Upper lobe of right lung (tissue), 1 donor: ENCODE data around the gene PRDX4. TPM values are rescaled to one million over a fixed set of nuclear protein-coding genes. Genes with fewer than 3 reads are reported as not detected.

Experiments
- ATAC-seq: fragments of 200-7000 bp; cut with Tn5 transposase; one replicate; pipeline ENCODE4 v1.9.1; 2020; ENCODE audit warnings: mild to moderate bottlenecking, moderate library complexity
- DNase-seq: peaks from one replicate; pipeline ENCODE4 v3.0.0-alpha.2; 2020
- H3K27ac ChIP-seq: fragments of 200-600 bp; one replicate; pipeline ENCODE4 v1.8.0; 2022
- H3K27me3 ChIP-seq: fragments of 200-600 bp; one replicate; pipeline ENCODE4 v1.8.0; 2022; ENCODE audit warnings: mild to moderate bottlenecking
- H3K36me3 ChIP-seq: fragments of 200-600 bp; one replicate; pipeline ENCODE4 v1.8.0; 2022
- H3K4me1 ChIP-seq: fragments of 200-600 bp; one replicate; pipeline ENCODE4 v1.8.0; 2022
- H3K4me3 ChIP-seq: fragments of 200-600 bp; one replicate; pipeline ENCODE4 v1.8.0; 2022; ENCODE audit warnings: mild to moderate bottlenecking
- H3K9me3 ChIP-seq: fragments of 200-600 bp; one replicate; pipeline ENCODE4 v1.8.0; 2022
- CTCF ChIP-seq: fragments of 200-600 bp; IDR thresholded peaks from one replicate; pipeline ENCODE4 v1.8.0; 2022; ENCODE audit warnings: antibody characterized with exemption
- intact Hi-C: fragments of 100-400 bp; cut with DNase I; formaldehyde crosslinking; loops from one replicate; pipeline ENCODE4 v1.11.0; 2022
- total RNA-seq: library from RNA; stranded (reverse); fragmentation: NEBNext Ultra II Directional; extraction: Animal tissue kit (Norgen Biotek cat#: 25700); gene quantifications from one replicate; pipeline ENCODE4 v1.2.1, GENCODE V29; 2021
- donor health status: DM: no; HTN: yes; CAD: no; lungs with severe emphysema.

Gene PRDX4
- total RNA-seq, 1 donor from 2014 or later: 37.7 TPM

GRCh38 chrX:23631136-23631535, 36.2 kb upstream of the PRDX4 start:
- ATAC-seq (no peak), DNase-seq (no peak)
- Histone ChIP-seq H3K4me1 (no peaks in the 10 kb centered on the region), H3K4me3 (no peak overlapping the region), H3K27ac (no peak overlapping the region), H3K9me3 (no peaks in the 10 kb centered on the region), H3K27me3 (no peaks in the 10 kb centered on the region), H3K36me3 (no peaks in the 10 kb centered on the region)
- TF ChIP-seq CTCF: no peak
- intact Hi-C loops: no loop called here

- TF ChIP-seq CTCF: no peak
- Histone ChIP-seq H3K9me3 (no peaks in the 10 kb centered on the region), H3K4me3 (no peak overlapping the region), H3K27ac (no peak overlapping the region), H3K36me3 (no peaks in the 10 kb centered on the region), H3K4me1 (no peaks in the 10 kb centered on the region), H3K27me3 (no peaks in the 10 kb centered on the region)
- DNase-seq (no peak), ATAC-seq (no peak)
- intact Hi-C loops: no loop called here
Observed at GRCh38 chrX:23633834-23634580, 33.3 kb upstream of the PRDX4 start.

- Histone ChIP-seq H3K27ac (no peak overlapping the region), H3K9me3 (no peaks in the 10 kb centered on the region), H3K4me3 (no peak overlapping the region), H3K4me1 (no peaks in the 10 kb centered on the region), H3K27me3 (no peaks in the 10 kb centered on the region), H3K36me3 (no peaks in the 10 kb centered on the region)
- no peak for TF ChIP-seq CTCF
- ATAC-seq (no peak), DNase-seq (no peak)
- intact Hi-C loops: no loop called here
Observed at GRCh38 chrX:23637187-23637586, 30.1 kb upstream of the PRDX4 start.

GRCh38 chrX:23643020-23643419, 24.3 kb upstream of the PRDX4 start:
- Histone ChIP-seq H3K27ac (no peak overlapping the region), H3K4me3 (no peak overlapping the region), H3K27me3 (no peaks in the 10 kb centered on the region), H3K9me3 (no peaks in the 10 kb centered on the region), H3K4me1 (no peaks in the 10 kb centered on the region), H3K36me3 (no peaks in the 10 kb centered on the region)
- intact Hi-C loops: no loop called here
- no peak for DNase-seq
- TF ChIP-seq CTCF: no peak
- no peak for ATAC-seq

- Histone ChIP-seq H3K9me3 (no peaks in the 10 kb centered on the region), H3K27ac (no peak overlapping the region), H3K27me3 (no peaks in the 10 kb centered on the region), H3K4me3 (no peak overlapping the region), H3K4me1 (no peaks in the 10 kb centered on the region), H3K36me3 (no peaks in the 10 kb centered on the region)
- ATAC-seq (no peak), DNase-seq (no peak)
- intact Hi-C loops: no loop called here
- TF ChIP-seq CTCF: no peak
Observed at GRCh38 chrX:23644744-23645143, 22.5 kb upstream of the PRDX4 start.

- TF ChIP-seq CTCF: no peak
- Histone ChIP-seq H3K4me3 (no peak overlapping the region), H3K36me3 (no peaks in the 10 kb centered on the region), H3K9me3 (no peaks in the 10 kb centered on the region), H3K4me1 (no peaks in the 10 kb centered on the region), H3K27me3 (no peaks in the 10 kb centered on the region), H3K27ac (no peak overlapping the region)
- intact Hi-C loops: no loop called here
- DNase-seq (no peak), ATAC-seq (no peak)
Observed at GRCh38 chrX:23656091-23656490, 11.2 kb upstream of the PRDX4 start.
